PFSK-1 (cell line): ENCODE results near the gene RBM38.

Experiments
- FOXP2 ChIP-seq: optimal IDR thresholded peaks from 2 replicates; pipeline ENCODE3; 2011; ENCODE audit warnings: borderline replicate concordance, control low read depth, inconsistent platforms; ENCODE audit not compliant: insufficient read depth; ENCODE audit errors: extremely low read length, extremely low read depth
- POLR2AphosphoS5 ChIP-seq: IDR thresholded peaks from 2 replicates; pipeline ENCODE4 v1.6.1; 2012; ENCODE audit warnings: low read depth, mild to moderate bottlenecking, control low read depth, low read length, moderate library complexity
- REST ChIP-seq, 2 experiments: IDR thresholded peaks; 2 replicates each; pipeline versions ENCODE4 v1.6.1 to v1.8.0; 2011 to 2012; ENCODE audit warnings: low read depth in 2 of 2, low read length in 2 of 2, control low read depth in 1 of 2, inconsistent platforms in 1 of 2, mild to moderate bottlenecking in 1 of 2, moderate library complexity in 1 of 2; ENCODE audit not compliant: insufficient read depth in 1 of 2
- SIN3A ChIP-seq: IDR thresholded peaks from 2 replicates; pipeline ENCODE4 v1.6.1; 2012; ENCODE audit warnings: mild to moderate bottlenecking, low read length, moderate library complexity, borderline replicate concordance; ENCODE audit not compliant: insufficient read depth
- TAF1 ChIP-seq: IDR thresholded peaks from 2 replicates; pipeline ENCODE4 v1.6.1; 2012; ENCODE audit warnings: low read length, control low read depth, borderline replicate concordance; ENCODE audit not compliant: insufficient read depth

- TF ChIP-seq SIN3A (no peak), POLR2AphosphoS5 (no peak), REST (IDR thresholded peaks at IDR 0.05; ENCODE audit: insufficient read depth in 1 of 2, low read depth in 2 of 2, low read length in 2 of 2) (no peak), TAF1 (no peak), FOXP2 (no peak)
Measured at GRCh38 chr20:57384486-57384885, 6.7 kb upstream of the RBM38 start.
